GM23338 (cell line): ENCODE measurements around the gene KRT1. TPM values are rescaled to one million over a fixed set of nuclear protein-coding genes. Genes with fewer than 3 reads are reported as not detected.

ENCODE experiments used
- ATAC-seq: fragments of 200-7000 bp; cut with Tn5 transposase; 3 replicates; pipeline ENCODE4 v1.9.1; 2020
- DNase-seq: peaks from one replicate; pipeline ENCODE4 v3.0.0-alpha.2; 2015; ENCODE audit warnings: low spot score
- H2AFZ ChIP-seq: fragments of 200-600 bp; sonication (generic); 2 replicates; pipeline ENCODE4 v1.8.0; 2016; ENCODE audit warnings: antibody characterized with exemption, mild to moderate bottlenecking, moderate library complexity
- H3F3A ChIP-seq: fragments of 200-600 bp; sonication (generic); replicated peaks from 2 replicates; pipeline ENCODE4 v1.8.0; 2017; ENCODE audit warnings: antibody characterized with exemption, mixed run types, low read depth
- H3K27ac ChIP-seq: fragments of 200-600 bp; sonication (generic); 2 replicates; pipeline ENCODE4 v1.6.1; 2016; ENCODE audit warnings: low read depth
- H3K27me3 ChIP-seq: fragments of 200-600 bp; sonication (generic); 2 replicates; pipeline ENCODE4 v1.8.0; 2016; ENCODE audit warnings: mild to moderate bottlenecking, mixed run types, moderate library complexity; ENCODE audit not compliant: insufficient read depth
- H3K36me3 ChIP-seq: fragments of 200-600 bp; sonication (generic); 2 replicates; pipeline ENCODE4 v1.8.0; 2016; ENCODE audit warnings: mild to moderate bottlenecking; ENCODE audit not compliant: insufficient read depth
- H3K4me1 ChIP-seq: fragments of 200-600 bp; sonication (generic); 2 replicates; pipeline ENCODE4 v1.8.0; 2016; ENCODE audit warnings: mild to moderate bottlenecking, moderate library complexity; ENCODE audit not compliant: insufficient read depth
- H3K4me2 ChIP-seq: fragments of 200-600 bp; sonication (generic); 2 replicates; pipeline ENCODE4 v1.7.1; 2017; ENCODE audit warnings: mixed run types
- H3K4me3 ChIP-seq: fragments of 200-600 bp; sonication (generic); 2 replicates; pipeline ENCODE4 v1.6.1; 2016; ENCODE audit warnings: mixed run types
- H3K79me2 ChIP-seq: fragments of 200-600 bp; sonication (generic); replicated peaks from 2 replicates; pipeline ENCODE4 v1.8.0; 2017; ENCODE audit warnings: mild to moderate bottlenecking; ENCODE audit not compliant: insufficient read depth
- H3K9me2 ChIP-seq: fragments of 200-600 bp; sonication (generic); 2 replicates; pipeline ENCODE4 v1.8.0; 2017; ENCODE audit not compliant: insufficient read depth
- H4K20me1 ChIP-seq: fragments of 200-600 bp; sonication (generic); replicated peaks from 2 replicates; pipeline ENCODE4 v1.8.0; 2017; ENCODE audit warnings: mild to moderate bottlenecking; ENCODE audit not compliant: insufficient read depth
- H3K27ac Mint-ChIP-seq: 2 replicates; pipeline ENCODE4 v1.8.0; 2020; ENCODE audit warnings: inconsistent platforms, mild to moderate bottlenecking, moderate library complexity, mixed read lengths
- H3K27me3 Mint-ChIP-seq: 3 replicates; pipeline ENCODE4 v1.8.0; 2022; ENCODE audit warnings: low read depth, mild to moderate bottlenecking, moderate library complexity, mixed read lengths, inconsistent platforms; ENCODE audit not compliant: insufficient read depth, poor library complexity
- H3K36me3 Mint-ChIP-seq: 3 replicates; pipeline ENCODE4 v1.8.0; 2021; ENCODE audit warnings: low read depth, mild to moderate bottlenecking, inconsistent platforms, moderate library complexity, mixed read lengths
- H3K4me1 Mint-ChIP-seq: 3 replicates; pipeline ENCODE4 v1.8.0; 2020; ENCODE audit warnings: mild to moderate bottlenecking, inconsistent platforms, mixed read lengths
- H3K4me3 Mint-ChIP-seq: 3 replicates; pipeline ENCODE4 v1.8.0; 2021; ENCODE audit warnings: moderate library complexity, mild to moderate bottlenecking, inconsistent platforms, mixed read lengths
- H3K9me3 Mint-ChIP-seq: 3 replicates; pipeline ENCODE4 v1.8.0; 2020; ENCODE audit warnings: moderate library complexity, mild to moderate bottlenecking, inconsistent platforms, mixed read lengths
- EZH2 ChIP-seq: fragments of 200-600 bp; sonication (generic); IDR thresholded peaks from one replicate; pipeline ENCODE4 v1.8.0; 2017; ENCODE audit warnings: antibody characterized with exemption, mild to moderate bottlenecking, low read depth; ENCODE audit not compliant: unreplicated experiment
- EZH2phosphoT487 ChIP-seq: fragments of 200-600 bp; sonication (generic); IDR thresholded peaks from one replicate; pipeline ENCODE4 v1.8.1; 2018; ENCODE audit warnings: antibody characterized with exemption; ENCODE audit not compliant: unreplicated experiment
- NANOG ChIP-seq: IDR thresholded peaks from 2 replicates; pipeline ENCODE4 v1.6.1; 2016; ENCODE audit warnings: antibody characterized with exemption, borderline replicate concordance
- POLR2AphosphoS5 ChIP-seq: IDR thresholded peaks from 2 replicates; pipeline ENCODE4 v1.6.1; 2016; ENCODE audit warnings: antibody characterized with exemption, low read depth
- STAT1 ChIP-seq: IDR thresholded peaks from one replicate; pipeline ENCODE4 v1.6.1; 2016; ENCODE audit warnings: antibody characterized with exemption; ENCODE audit not compliant: unreplicated experiment
- ZNF331 ChIP-seq: fragments of 250-450 bp; sonication (Bioruptor Pico); IDR thresholded peaks from 2 replicates; pipeline ENCODE4 v1.5.0; 2020; ENCODE audit warnings: low read depth, mild to moderate bottlenecking, moderate library complexity
- polyA plus RNA-seq: library from polyadenylated mRNA; unstranded; fragments of >200 nt; fragmentation: Nextera tagmentation; extraction: Ambion mirVana; gene quantifications from 2 replicates; pipeline ENCODE4 v1.2.1, GENCODE V29; 2016
- total RNA-seq: library from RNA; depleted of rRNA; stranded (reverse); fragments of >200 nt; shearing (Covaris generic); gene quantifications from 2 replicates; pipeline ENCODE4 v1.2.3, GENCODE V29; 2014
- TF ChIP-seq, protein P1 (sequence below): IDR thresholded peaks from 2 replicates; pipeline ENCODE4 v1.6.1; 2016; ENCODE audit warnings: antibody characterized with exemption
- TF ChIP-seq, protein P2 (sequence below): fragments of 250-450 bp; sonication (Bioruptor Pico); IDR thresholded peaks from 2 replicates; pipeline ENCODE4 v1.5.0; 2020; ENCODE audit warnings: mild to moderate bottlenecking, moderate library complexity
- TF ChIP-seq, protein P3 (sequence below), 2 experiments: fragments of 200-600 bp in 1 of 2; sonication (generic) in 1 of 2; conservative IDR thresholded peaks; 2 replicates each; pipeline versions ENCODE4 v1.5.1 to v1.6.1; 2016 to 2017; ENCODE audit warnings: antibody characterized with exemption in 2 of 2, low read depth in 2 of 2, mild to moderate bottlenecking in 2 of 2, moderate library complexity in 1 of 2
- TF ChIP-seq, protein P4 (sequence below): IDR thresholded peaks from one replicate; pipeline ENCODE4 v1.6.1; 2018; ENCODE audit warnings: antibody characterized with exemption; ENCODE audit not compliant: unreplicated experiment

KRT1 gene
- total and polyA plus RNA-seq, 2 experiments from 2014 or later = not detected

DNA sequence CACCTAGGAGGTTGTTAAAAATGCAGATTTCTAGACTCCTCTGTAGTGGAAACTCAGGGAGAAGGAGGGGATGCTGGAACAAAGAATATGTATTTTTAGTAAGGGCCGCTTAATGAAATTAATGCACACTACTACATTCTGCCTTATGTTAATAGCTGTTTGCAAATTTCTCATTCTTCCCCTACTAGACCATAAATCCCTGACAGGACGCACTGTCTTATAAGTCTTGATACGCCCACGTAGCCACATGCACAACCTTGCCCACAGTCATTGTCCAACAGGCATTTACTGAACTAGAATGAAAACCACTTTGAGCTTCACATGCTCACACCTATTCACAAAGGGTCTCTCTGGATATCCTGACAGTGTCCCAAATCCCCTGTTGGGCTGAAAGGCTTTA lies 38.7 kb downstream of the KRT1 start:
- DNase-seq = no peak
- Histone ChIP-seq H3F3A (no peaks in the 10 kb centered on the region), H4K20me1 (no peaks in the 10 kb centered on the region), H3K79me2 (no peaks in the 10 kb centered on the region), H3K4me1 (no peaks in the 10 kb centered on the region), H3K4me3 (no peak overlapping the region), H3K27me3 (no peaks in the 10 kb centered on the region), H3K9me2 (no peaks in the 10 kb centered on the region), H3K4me2 (no peak overlapping the region), H3K27ac (no peak overlapping the region), H2AFZ (no peak overlapping the region), H3K36me3 (no peaks in the 10 kb centered on the region)
- TF ChIP-seq ZNF331 (CRISPR knock-in tag) = no peak
- Mint-ChIP-seq H3K4me3 (no peak overlapping the region), H3K4me1 (no peaks in the 10 kb centered on the region), H3K27me3 (no peaks in the 10 kb centered on the region), H3K9me3 (no peaks in the 10 kb centered on the region), H3K36me3 (no peaks in the 10 kb centered on the region), H3K27ac (no peak overlapping the region)
- ATAC-seq = no peak

- Histone ChIP-seq H3K79me2 (no peaks in the 10 kb centered on the region), H2AFZ (no peak overlapping the region), H3K4me1 (no peaks in the 10 kb centered on the region), H3F3A (no peaks in the 10 kb centered on the region), H4K20me1 (no peaks in the 10 kb centered on the region), H3K4me2 (no peak overlapping the region), H3K27ac (no peak overlapping the region), H3K9me2 (no peaks in the 10 kb centered on the region), H3K27me3 (no peaks in the 10 kb centered on the region), H3K4me3 (no peak overlapping the region), H3K36me3 (no peaks in the 10 kb centered on the region)
- Mint-ChIP-seq H3K27me3 (peaks cover 2% of the 10 kb centered on the region), H3K36me3 (no peaks in the 10 kb centered on the region), H3K4me1 (no peaks in the 10 kb centered on the region), H3K9me3 (no peaks in the 10 kb centered on the region), H3K4me3 (no peak overlapping the region), H3K27ac (no peak overlapping the region)
- ATAC-seq (no peak), DNase-seq (no peak)
- TF ChIP-seq NANOG (no peak), EZH2 (no peak), POLR2AphosphoS5 (no peak), STAT1 (no peak), ZNF331 (CRISPR knock-in tag) (no peak), EZH2phosphoT487 (no peak)
- TF ChIP-seq, protein P1, sequence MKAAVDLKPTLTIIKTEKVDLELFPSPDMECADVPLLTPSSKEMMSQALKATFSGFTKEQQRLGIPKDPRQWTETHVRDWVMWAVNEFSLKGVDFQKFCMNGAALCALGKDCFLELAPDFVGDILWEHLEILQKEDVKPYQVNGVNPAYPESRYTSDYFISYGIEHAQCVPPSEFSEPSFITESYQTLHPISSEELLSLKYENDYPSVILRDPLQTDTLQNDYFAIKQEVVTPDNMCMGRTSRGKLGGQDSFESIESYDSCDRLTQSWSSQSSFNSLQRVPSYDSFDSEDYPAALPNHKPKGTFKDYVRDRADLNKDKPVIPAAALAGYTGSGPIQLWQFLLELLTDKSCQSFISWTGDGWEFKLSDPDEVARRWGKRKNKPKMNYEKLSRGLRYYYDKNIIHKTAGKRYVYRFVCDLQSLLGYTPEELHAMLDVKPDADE = no peak
- TF ChIP-seq, protein P2, sequence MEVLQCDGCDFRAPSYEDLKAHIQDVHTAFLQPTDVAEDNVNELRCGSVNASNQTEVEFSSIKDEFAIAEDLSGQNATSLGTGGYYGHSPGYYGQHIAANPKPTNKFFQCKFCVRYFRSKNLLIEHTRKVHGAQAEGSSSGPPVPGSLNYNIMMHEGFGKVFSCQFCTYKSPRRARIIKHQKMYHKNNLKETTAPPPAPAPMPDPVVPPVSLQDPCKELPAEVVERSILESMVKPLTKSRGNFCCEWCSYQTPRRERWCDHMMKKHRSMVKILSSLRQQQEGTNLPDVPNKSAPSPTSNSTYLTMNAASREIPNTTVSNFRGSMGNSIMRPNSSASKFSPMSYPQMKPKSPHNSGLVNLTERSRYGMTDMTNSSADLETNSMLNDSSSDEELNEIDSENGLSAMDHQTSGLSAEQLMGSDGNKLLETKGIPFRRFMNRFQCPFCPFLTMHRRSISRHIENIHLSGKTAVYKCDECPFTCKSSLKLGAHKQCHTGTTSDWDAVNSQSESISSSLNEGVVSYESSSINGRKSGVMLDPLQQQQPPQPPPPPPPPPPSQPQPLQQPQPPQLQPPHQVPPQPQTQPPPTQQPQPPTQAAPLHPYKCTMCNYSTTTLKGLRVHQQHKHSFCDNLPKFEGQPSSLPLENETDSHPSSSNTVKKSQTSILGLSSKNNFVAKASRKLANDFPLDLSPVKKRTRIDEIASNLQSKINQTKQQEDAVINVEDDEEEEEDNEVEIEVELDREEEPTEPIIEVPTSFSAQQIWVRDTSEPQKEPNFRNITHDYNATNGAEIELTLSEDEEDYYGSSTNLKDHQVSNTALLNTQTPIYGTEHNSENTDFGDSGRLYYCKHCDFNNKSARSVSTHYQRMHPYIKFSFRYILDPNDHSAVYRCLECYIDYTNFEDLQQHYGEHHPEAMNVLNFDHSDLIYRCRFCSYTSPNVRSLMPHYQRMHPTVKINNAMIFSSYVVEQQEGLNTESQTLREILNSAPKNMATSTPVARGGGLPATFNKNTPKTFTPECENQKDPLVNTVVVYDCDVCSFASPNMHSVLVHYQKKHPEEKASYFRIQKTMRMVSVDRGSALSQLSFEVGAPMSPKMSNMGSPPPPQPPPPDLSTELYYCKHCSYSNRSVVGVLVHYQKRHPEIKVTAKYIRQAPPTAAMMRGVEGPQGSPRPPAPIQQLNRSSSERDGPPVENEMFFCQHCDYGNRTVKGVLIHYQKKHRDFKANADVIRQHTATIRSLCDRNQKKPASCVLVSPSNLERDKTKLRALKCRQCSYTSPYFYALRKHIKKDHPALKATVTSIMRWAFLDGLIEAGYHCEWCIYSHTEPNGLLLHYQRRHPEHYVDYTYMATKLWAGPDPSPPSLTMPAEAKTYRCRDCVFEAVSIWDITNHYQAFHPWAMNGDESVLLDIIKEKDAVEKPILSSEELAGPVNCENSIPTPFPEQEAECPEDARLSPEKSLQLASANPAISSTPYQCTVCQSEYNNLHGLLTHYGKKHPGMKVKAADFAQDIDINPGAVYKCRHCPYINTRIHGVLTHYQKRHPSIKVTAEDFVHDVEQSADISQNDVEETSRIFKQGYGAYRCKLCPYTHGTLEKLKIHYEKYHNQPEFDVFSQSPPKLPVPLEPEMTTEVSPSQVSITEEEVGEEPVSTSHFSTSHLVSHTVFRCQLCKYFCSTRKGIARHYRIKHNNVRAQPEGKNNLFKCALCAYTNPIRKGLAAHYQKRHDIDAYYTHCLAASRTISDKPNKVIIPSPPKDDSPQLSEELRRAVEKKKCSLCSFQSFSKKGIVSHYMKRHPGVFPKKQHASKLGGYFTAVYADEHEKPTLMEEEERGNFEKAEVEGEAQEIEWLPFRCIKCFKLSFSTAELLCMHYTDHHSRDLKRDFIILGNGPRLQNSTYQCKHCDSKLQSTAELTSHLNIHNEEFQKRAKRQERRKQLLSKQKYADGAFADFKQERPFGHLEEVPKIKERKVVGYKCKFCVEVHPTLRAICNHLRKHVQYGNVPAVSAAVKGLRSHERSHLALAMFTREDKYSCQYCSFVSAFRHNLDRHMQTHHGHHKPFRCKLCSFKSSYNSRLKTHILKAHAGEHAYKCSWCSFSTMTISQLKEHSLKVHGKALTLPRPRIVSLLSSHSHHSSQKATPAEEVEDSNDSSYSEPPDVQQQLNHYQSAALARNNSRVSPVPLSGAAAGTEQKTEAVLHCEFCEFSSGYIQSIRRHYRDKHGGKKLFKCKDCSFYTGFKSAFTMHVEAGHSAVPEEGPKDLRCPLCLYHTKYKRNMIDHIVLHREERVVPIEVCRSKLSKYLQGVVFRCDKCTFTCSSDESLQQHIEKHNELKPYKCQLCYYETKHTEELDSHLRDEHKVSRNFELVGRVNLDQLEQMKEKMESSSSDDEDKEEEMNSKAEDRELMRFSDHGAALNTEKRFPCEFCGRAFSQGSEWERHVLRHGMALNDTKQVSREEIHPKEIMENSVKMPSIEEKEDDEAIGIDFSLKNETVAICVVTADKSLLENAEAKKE = no peak
- TF ChIP-seq, protein P3, sequence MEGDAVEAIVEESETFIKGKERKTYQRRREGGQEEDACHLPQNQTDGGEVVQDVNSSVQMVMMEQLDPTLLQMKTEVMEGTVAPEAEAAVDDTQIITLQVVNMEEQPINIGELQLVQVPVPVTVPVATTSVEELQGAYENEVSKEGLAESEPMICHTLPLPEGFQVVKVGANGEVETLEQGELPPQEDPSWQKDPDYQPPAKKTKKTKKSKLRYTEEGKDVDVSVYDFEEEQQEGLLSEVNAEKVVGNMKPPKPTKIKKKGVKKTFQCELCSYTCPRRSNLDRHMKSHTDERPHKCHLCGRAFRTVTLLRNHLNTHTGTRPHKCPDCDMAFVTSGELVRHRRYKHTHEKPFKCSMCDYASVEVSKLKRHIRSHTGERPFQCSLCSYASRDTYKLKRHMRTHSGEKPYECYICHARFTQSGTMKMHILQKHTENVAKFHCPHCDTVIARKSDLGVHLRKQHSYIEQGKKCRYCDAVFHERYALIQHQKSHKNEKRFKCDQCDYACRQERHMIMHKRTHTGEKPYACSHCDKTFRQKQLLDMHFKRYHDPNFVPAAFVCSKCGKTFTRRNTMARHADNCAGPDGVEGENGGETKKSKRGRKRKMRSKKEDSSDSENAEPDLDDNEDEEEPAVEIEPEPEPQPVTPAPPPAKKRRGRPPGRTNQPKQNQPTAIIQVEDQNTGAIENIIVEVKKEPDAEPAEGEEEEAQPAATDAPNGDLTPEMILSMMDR (conservative IDR thresholded peaks at IDR 0.05; ENCODE audit: low read depth in 2 of 2) = no peak
- TF ChIP-seq, protein P4, sequence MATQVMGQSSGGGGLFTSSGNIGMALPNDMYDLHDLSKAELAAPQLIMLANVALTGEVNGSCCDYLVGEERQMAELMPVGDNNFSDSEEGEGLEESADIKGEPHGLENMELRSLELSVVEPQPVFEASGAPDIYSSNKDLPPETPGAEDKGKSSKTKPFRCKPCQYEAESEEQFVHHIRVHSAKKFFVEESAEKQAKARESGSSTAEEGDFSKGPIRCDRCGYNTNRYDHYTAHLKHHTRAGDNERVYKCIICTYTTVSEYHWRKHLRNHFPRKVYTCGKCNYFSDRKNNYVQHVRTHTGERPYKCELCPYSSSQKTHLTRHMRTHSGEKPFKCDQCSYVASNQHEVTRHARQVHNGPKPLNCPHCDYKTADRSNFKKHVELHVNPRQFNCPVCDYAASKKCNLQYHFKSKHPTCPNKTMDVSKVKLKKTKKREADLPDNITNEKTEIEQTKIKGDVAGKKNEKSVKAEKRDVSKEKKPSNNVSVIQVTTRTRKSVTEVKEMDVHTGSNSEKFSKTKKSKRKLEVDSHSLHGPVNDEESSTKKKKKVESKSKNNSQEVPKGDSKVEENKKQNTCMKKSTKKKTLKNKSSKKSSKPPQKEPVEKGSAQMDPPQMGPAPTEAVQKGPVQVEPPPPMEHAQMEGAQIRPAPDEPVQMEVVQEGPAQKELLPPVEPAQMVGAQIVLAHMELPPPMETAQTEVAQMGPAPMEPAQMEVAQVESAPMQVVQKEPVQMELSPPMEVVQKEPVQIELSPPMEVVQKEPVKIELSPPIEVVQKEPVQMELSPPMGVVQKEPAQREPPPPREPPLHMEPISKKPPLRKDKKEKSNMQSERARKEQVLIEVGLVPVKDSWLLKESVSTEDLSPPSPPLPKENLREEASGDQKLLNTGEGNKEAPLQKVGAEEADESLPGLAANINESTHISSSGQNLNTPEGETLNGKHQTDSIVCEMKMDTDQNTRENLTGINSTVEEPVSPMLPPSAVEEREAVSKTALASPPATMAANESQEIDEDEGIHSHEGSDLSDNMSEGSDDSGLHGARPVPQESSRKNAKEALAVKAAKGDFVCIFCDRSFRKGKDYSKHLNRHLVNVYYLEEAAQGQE = no peak
Observed at GRCh38 chr12:52637299-52637698, 42.9 kb downstream of the KRT1 start.
